DOHH2 (cell line): ENCODE measurements around the gene MYLK3.

ENCODE experiments used
- CTCF ChIP-seq: fragments of 200-600 bp; sonication (generic); IDR thresholded peaks from one replicate; pipeline ENCODE4 v1.5.1; 2014; ENCODE audit warnings: antibody characterized with exemption, mild to moderate bottlenecking, low read depth, low read length; ENCODE audit not compliant: poor library complexity, severe bottlenecking
- EZH2phosphoT487 ChIP-seq: fragments of 200-600 bp; sonication (generic); IDR thresholded peaks from 2 replicates; pipeline ENCODE4 v1.6.1; 2017; ENCODE audit warnings: borderline replicate concordance, mild to moderate bottlenecking, antibody characterized with exemption, low read length, moderate library complexity, mixed read lengths

GRCh38 chr16:46720619-46721018, 27.5 kb downstream of the MYLK3 start:
- TF ChIP-seq CTCF (no peak), EZH2phosphoT487 (no peak)
